ENCODE measurements around the gene DBI. TPM values are rescaled to one million over a fixed set of nuclear protein-coding genes. Genes with fewer than 3 reads are reported as not detected.
A peak's percentile ranks its signal among the peaks of the same experiment; 100 is the strongest.
"Not testable (repeated sequence)": the region's sequence is repeated elsewhere in the genome, so short reads cannot be mapped to it uniquely, and the experiment has no call there.

Gene DBI
- polyA plus RNA-seq, 3 donors, result 126 to 436 (median 398) TPM

GRCh38 chr2:119371111-119371510 lies 4.3 kb downstream of the DBI start:
- H3K4me2 ChIP-seq (replicated peaks; ENCODE audit: extremely low read depth, low read length, poor library complexity, severe bottlenecking), result no peak overlapping the region
- peak overlapping the region in 1 of 7 donors; percentile 32 for H3K27ac Mint-ChIP-seq
- H3K79me2 ChIP-seq (ENCODE audit: insufficient read depth, low read length), result peaks cover 32% of the 10 kb centered on the region
- H3K27me3 Mint-ChIP-seq (ENCODE audit: low read depth in 3 of 3), result peaks cover 0 to 2% (median 0%) of the 10 kb centered on the region in 3 donors
- 98% methylated on average over 4 of the region's 6 CpGs for WGBS (ENCODE audit: insufficient coverage)
- peaks cover 12 to 14% of the 10 kb centered on the region in 2 donors for H3K9me3 ChIP-seq (replicated peaks in 1 of 2; ENCODE audit: control insufficient read depth in 1 of 2, insufficient read depth in 1 of 2, low read length in 2 of 2)
- H3K9me3 Mint-ChIP-seq, result peaks cover 10 to 28% (median 18%) of the 10 kb centered on the region in 7 donors
- no peak for DNase-seq
- no peak overlapping the region for H3K4me3 Mint-ChIP-seq
- H2AFZ ChIP-seq (ENCODE audit: insufficient read depth, low read depth, low read length, poor library complexity, severe bottlenecking), result no peak overlapping the region
- TF ChIP-seq CTCF (IDR thresholded peaks at IDR 0.05), result no peak
- H3K27ac ChIP-seq (ENCODE audit: low read depth in 1 of 2, low read length in 2 of 2), result no peak overlapping the region
- peaks cover 50 to 59% of the 10 kb centered on the region in 2 donors for H3K36me3 ChIP-seq (replicated peaks in 1 of 2; ENCODE audit: control insufficient read depth in 1 of 2, insufficient read depth in 2 of 2, low read length in 2 of 2)
- peaks cover 30% of the 10 kb centered on the region for H4K20me1 ChIP-seq (ENCODE audit: insufficient read depth, low read length)
- H3K4me3 ChIP-seq (replicated peaks in 1 of 3; ENCODE audit: low read depth in 2 of 3, low read length in 3 of 3), result no peak overlapping the region
- no peak overlapping the region for H3K9ac ChIP-seq (ENCODE audit: insufficient read depth, low read length, poor library complexity, severe bottlenecking)
- H3K4me1 ChIP-seq (ENCODE audit: control insufficient read depth in 1 of 2, insufficient read depth in 2 of 2, low read length in 2 of 2), result peaks cover 14 to 18% of the 10 kb centered on the region in 2 donors
- H3K4me1 Mint-ChIP-seq, result peaks cover 22% of the 10 kb centered on the region
- H3K27me3 ChIP-seq (ENCODE audit: control insufficient read depth in 2 of 2, insufficient read depth in 2 of 2, low read length in 2 of 2), result no peaks in the 10 kb centered on the region
- intact Hi-C loops (cut with micrococcal nuclease), result no loop called here
- H3K36me3 Mint-ChIP-seq, result peaks cover 58 to 70% of the 10 kb centered on the region in 2 donors

GRCh38 chr2:119372778-119373568 lies 6.2 kb downstream of the DBI start:
- TF ChIP-seq CTCF (IDR thresholded peaks at IDR 0.05), result no peak
- Mint-ChIP-seq H3K9me3 (peaks cover 10 to 28% (median 18%) of the 10 kb centered on the region in 7 donors), H3K27ac (peak overlapping the region in 3 of 7 donors; percentile 41 to 73 (median 70)), H3K4me3 (no peak overlapping the region), H3K27me3 (ENCODE audit: low read depth in 3 of 3) (peaks cover 0 to 2% (median 1%) of the 10 kb centered on the region in 3 donors), H3K36me3 (peaks cover 58 to 69% of the 10 kb centered on the region in 2 donors), H3K4me1 (peaks cover 16% of the 10 kb centered on the region)
- H3K36me3 ChIP-seq (replicated peaks in 1 of 2; ENCODE audit: control insufficient read depth in 1 of 2, insufficient read depth in 2 of 2, low read length in 2 of 2), result peaks cover 50 to 59% of the 10 kb centered on the region in 2 donors
- H3K27me3 ChIP-seq (ENCODE audit: control insufficient read depth in 2 of 2, insufficient read depth in 2 of 2, low read length in 2 of 2), result no peaks in the 10 kb centered on the region
- H3K4me1 ChIP-seq (ENCODE audit: control insufficient read depth in 1 of 2, insufficient read depth in 2 of 2, low read length in 2 of 2), result peaks cover 4 to 16% of the 10 kb centered on the region in 2 donors
- H3K27ac ChIP-seq (ENCODE audit: low read depth in 1 of 2, low read length in 2 of 2), result no peak overlapping the region
- H3K9ac ChIP-seq (ENCODE audit: insufficient read depth, low read length, poor library complexity, severe bottlenecking), result no peak overlapping the region
- H3K9me3 ChIP-seq (replicated peaks in 1 of 2; ENCODE audit: control insufficient read depth in 1 of 2, insufficient read depth in 1 of 2, low read length in 2 of 2), result peaks cover 12 to 14% of the 10 kb centered on the region in 2 donors
- WGBS (ENCODE audit: insufficient coverage), result 98% methylated on average over 5 of the region's 7 CpGs
- H3K79me2 ChIP-seq (ENCODE audit: insufficient read depth, low read length), result peaks cover 14% of the 10 kb centered on the region
- DNase-seq, result no peak
- no peak overlapping the region for H2AFZ ChIP-seq (ENCODE audit: insufficient read depth, low read depth, low read length, poor library complexity, severe bottlenecking)
- no peak overlapping the region for H3K4me3 ChIP-seq (replicated peaks in 1 of 3; ENCODE audit: low read depth in 2 of 3, low read length in 3 of 3)
- intact Hi-C loops (cut with micrococcal nuclease), result no loop called here
- peaks cover 24% of the 10 kb centered on the region for H4K20me1 ChIP-seq (ENCODE audit: insufficient read depth, low read length)
- H3K4me2 ChIP-seq (replicated peaks; ENCODE audit: extremely low read depth, low read length, poor library complexity, severe bottlenecking), result no peak overlapping the region

GRCh38 chr2:119373907-119374745 lies 7.3 kb downstream of the DBI start:
- Mint-ChIP-seq H3K9me3 (peaks cover 10 to 28% (median 18%) of the 10 kb centered on the region in 7 donors), H3K27ac (peak overlapping the region in 2 of 7 donors; percentile 2 to 63), H3K36me3 (peaks cover 53 to 58% of the 10 kb centered on the region in 2 donors)
- H3K4me2 ChIP-seq (replicated peaks; ENCODE audit: extremely low read depth, low read length, poor library complexity, severe bottlenecking); H3K4me3 ChIP-seq (replicated peaks in 1 of 3; ENCODE audit: low read depth in 2 of 3, low read length in 3 of 3); intact Hi-C loops (cut with micrococcal nuclease); H3K9ac ChIP-seq (ENCODE audit: insufficient read depth, low read length, poor library complexity, severe bottlenecking); H3K4me1 Mint-ChIP-seq; H3K27me3 ChIP-seq (ENCODE audit: control insufficient read depth in 2 of 2, insufficient read depth in 2 of 2, low read length in 2 of 2); H2AFZ ChIP-seq (ENCODE audit: insufficient read depth, low read depth, low read length, poor library complexity, severe bottlenecking); H3K27ac ChIP-seq (ENCODE audit: low read depth in 1 of 2, low read length in 2 of 2); DNase-seq; H3K79me2 ChIP-seq (ENCODE audit: insufficient read depth, low read length); H3K4me3 Mint-ChIP-seq; H3K27me3 Mint-ChIP-seq (ENCODE audit: low read depth in 3 of 3): not testable (repeated sequence)
- H3K4me1 ChIP-seq (ENCODE audit: control insufficient read depth in 1 of 2, insufficient read depth in 2 of 2, low read length in 2 of 2), result peaks cover 0 to 11% of the 10 kb centered on the region in 2 donors
- H3K9me3 ChIP-seq (replicated peaks in 1 of 2; ENCODE audit: control insufficient read depth in 1 of 2, insufficient read depth in 1 of 2, low read length in 2 of 2), result peaks cover 12 to 14% of the 10 kb centered on the region in 2 donors
- peaks cover 43 to 49% of the 10 kb centered on the region in 2 donors for H3K36me3 ChIP-seq (replicated peaks in 1 of 2; ENCODE audit: control insufficient read depth in 1 of 2, insufficient read depth in 2 of 2, low read length in 2 of 2)
- peaks cover 12% of the 10 kb centered on the region for H4K20me1 ChIP-seq (ENCODE audit: insufficient read depth, low read length)
- WGBS (ENCODE audit: insufficient coverage), result no CpG with 5 or more reads among the region's 5 CpGs
